NCI-H1092 treated with DMSO at 0.1 percent for 48 hours (cell line): ENCODE measurements around the gene WNK2.
"Not testable (repeated sequence)": the region's sequence is repeated elsewhere in the genome, so short reads cannot be mapped to it uniquely, and the experiment has no call there.

Experiments used
- DNase-seq: peaks from one replicate; lab custom pipeline; 2025; lab: John Stamatoyannopoulos, UW

Gene WNK2

GRCh38 chr9:93338196-93338595, 154.3 kb downstream of the WNK2 start:
- DNase-seq: not testable (repeated sequence)

- no peak for DNase-seq
Measured at GRCh38 chr9:93340091-93340490, 156.2 kb downstream of the WNK2 start.

GRCh38 chr9:93341820-93342219, 157.9 kb downstream of the WNK2 start:
- not testable (repeated sequence) for DNase-seq

- DNase-seq: not testable (repeated sequence)
Measured at GRCh38 chr9:93342428-93342827, 158.5 kb downstream of the WNK2 start.

- no peak for DNase-seq
Measured at GRCh38 chr9:93343663-93344062, 159.7 kb downstream of the WNK2 start.

- peak; percentile 44 for DNase-seq
Measured at GRCh38 chr9:93345643-93346230, 161.8 kb downstream of the WNK2 start.

- peak; percentile 44 for DNase-seq
Measured at GRCh38 chr9:93346231-93347112, 162.5 kb downstream of the WNK2 start.

GRCh38 chr9:93347371-93347975, 163.5 kb downstream of the WNK2 start:
- not testable (repeated sequence) for DNase-seq

GRCh38 chr9:93353413-93354310, 169.7 kb downstream of the WNK2 start:
- not testable (repeated sequence) for DNase-seq

- DNase-seq: no peak
Measured at GRCh38 chr9:93354451-93354850, 170.5 kb downstream of the WNK2 start.

- DNase-seq: no peak
Measured at GRCh38 chr9:93355827-93356226, 171.9 kb downstream of the WNK2 start.

- DNase-seq: no peak
Measured at GRCh38 chr9:93357649-93358048, 173.7 kb downstream of the WNK2 start.

GRCh38 chr9:93359907-93360306, 176.0 kb downstream of the WNK2 start:
- DNase-seq: not testable (repeated sequence)

GRCh38 chr9:93361995-93362394, 178.1 kb downstream of the WNK2 start:
- DNase-seq: no peak

GRCh38 chr9:93364734-93365426, 180.9 kb downstream of the WNK2 start:
- DNase-seq: no peak

GRCh38 chr9:93365427-93366118, 181.6 kb downstream of the WNK2 start:
- no peak for DNase-seq

GRCh38 chr9:93366119-93366447, 182.1 kb downstream of the WNK2 start:
- no peak for DNase-seq

GRCh38 chr9:93366486-93366885, 182.5 kb downstream of the WNK2 start:
- not testable (repeated sequence) for DNase-seq

GRCh38 chr9:93368437-93368836, 184.5 kb downstream of the WNK2 start:
- no peak for DNase-seq

GRCh38 chr9:93369686-93370085, 185.7 kb downstream of the WNK2 start:
- no peak for DNase-seq
